GM12874 (cell line): Measurements from ENCODE around the gene CHMP2A.

Source experiments
- TF ChIP-seq, protein P1 (sequence below): IDR thresholded peaks from 2 replicates; pipeline ENCODE4 v1.5.1; 2011; ENCODE audit warnings: low read depth, mild to moderate bottlenecking, control low read depth, low read length, moderate library complexity; ENCODE audit not compliant: insufficient read depth

Gene CHMP2A

DNA sequence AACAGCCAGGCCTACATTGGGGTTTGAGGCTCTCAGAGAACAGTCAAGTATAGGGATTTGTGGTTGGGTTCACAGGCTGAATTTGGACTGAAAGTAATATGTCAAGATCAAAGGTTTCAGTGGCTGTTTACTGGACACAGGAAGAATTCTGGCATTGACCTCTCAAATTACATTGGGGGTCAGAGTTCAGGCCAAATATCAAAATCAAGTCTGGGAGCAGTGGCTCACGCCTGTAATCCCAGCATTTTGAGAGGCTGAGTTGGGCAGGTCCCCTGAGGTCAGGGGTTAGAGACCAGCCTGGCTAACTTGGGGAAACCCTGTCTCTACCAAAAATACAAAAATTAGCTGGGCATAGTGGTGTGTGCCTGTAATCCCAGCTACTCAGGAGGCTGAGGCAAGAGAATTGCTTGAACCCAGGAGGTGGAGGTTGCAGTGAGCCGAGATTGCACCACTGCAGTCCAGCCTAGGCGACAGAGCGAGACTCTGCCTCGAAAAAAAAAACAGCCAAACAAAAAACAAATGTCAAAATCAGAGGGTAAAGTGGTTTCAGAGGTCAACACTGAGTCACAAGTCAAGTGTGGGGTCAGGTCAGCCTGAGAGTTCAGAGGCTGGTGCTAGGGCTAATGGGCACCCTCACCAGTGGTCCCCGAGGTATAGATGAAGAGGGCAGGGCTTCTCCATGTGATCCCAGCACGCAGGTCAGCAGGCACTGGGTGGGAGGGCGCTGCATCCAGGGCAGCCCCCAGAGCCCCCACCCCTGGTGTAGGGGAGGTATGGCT lies 44.6 kb downstream of the CHMP2A start:
- TF ChIP-seq, protein P1, sequence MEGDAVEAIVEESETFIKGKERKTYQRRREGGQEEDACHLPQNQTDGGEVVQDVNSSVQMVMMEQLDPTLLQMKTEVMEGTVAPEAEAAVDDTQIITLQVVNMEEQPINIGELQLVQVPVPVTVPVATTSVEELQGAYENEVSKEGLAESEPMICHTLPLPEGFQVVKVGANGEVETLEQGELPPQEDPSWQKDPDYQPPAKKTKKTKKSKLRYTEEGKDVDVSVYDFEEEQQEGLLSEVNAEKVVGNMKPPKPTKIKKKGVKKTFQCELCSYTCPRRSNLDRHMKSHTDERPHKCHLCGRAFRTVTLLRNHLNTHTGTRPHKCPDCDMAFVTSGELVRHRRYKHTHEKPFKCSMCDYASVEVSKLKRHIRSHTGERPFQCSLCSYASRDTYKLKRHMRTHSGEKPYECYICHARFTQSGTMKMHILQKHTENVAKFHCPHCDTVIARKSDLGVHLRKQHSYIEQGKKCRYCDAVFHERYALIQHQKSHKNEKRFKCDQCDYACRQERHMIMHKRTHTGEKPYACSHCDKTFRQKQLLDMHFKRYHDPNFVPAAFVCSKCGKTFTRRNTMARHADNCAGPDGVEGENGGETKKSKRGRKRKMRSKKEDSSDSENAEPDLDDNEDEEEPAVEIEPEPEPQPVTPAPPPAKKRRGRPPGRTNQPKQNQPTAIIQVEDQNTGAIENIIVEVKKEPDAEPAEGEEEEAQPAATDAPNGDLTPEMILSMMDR = no peak

DNA sequence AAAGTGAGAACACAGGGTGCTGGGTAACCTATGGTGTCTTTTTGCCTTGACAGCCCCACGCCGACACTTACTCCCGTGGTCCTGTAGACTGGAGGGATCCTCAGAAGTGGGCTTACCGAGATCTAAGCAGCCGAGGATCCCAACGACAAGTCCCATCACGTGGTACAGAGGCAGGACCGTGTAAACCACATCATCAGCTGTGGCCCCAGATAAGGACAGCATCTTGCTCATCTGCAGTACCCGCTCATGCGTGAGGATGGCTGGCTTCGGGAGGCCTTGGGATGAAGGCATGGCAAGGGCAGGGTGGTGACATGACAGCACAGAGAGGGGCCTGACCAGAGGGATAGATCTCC lies 45.2 kb downstream of the CHMP2A start:
- TF ChIP-seq, protein P1 = no peak
